NCI-H128 (cell line): ENCODE data around the gene ATXN1.
"Not testable (repeated sequence)": the region's sequence is repeated elsewhere in the genome, so short reads cannot be mapped to it uniquely, and the experiment has no call there.

Experiments
- DNase-seq: peaks from one replicate; lab custom pipeline; 2025; ENCODE audit not compliant: unreplicated experiment; lab: John Stamatoyannopoulos, UW

The ATXN1 gene

GRCh38 chr6:16725145-16725864 is 36.0 kb downstream of the ATXN1 start:
- no peak for DNase-seq

GRCh38 chr6:16723826-16724225 is 37.4 kb downstream of the ATXN1 start:
- DNase-seq = no peak

GRCh38 chr6:16723402-16723801 is 37.9 kb downstream of the ATXN1 start:
- no peak for DNase-seq

- no peak for DNase-seq
Observed at GRCh38 chr6:16722630-16723029, 38.6 kb downstream of the ATXN1 start.

DNA sequence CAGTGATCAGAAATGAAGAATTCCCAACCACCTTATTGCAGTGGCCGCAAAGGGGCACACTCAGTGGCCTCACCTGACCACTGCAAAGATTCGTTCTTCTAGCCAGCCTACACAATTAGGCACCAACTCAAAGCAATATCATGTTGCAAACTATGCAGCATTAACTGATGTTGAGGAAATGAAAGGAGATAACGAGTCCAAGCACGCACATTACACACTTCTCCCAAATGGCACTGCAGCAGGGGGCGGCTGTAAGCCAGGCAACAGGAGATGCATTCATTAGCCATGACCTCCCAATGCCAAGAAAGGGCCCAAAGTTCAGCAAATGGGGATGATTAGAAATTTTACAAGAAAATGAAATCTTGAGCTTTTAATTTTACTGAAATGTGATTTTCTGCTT is 39.3 kb downstream of the ATXN1 start:
- DNase-seq = no peak

DNA sequence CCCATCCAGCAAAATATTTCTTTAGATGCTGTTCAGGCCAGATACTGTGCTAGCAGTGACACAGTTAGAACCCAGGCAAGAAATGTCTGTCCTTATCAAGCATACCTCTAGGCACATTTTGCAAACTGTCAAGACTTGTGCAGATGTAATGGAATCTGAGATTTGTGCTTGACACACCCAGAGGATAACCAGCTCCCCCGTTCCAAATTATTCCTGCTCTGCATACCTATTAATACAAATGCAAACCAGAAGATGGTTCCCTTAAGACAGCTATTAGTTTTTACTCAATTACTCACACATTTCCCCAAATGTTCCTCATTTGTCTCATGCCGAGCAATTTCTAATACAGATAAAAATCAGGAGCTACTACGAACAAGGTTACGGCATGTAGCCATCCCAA is 40.4 kb downstream of the ATXN1 start:
- no peak for DNase-seq

DNA sequence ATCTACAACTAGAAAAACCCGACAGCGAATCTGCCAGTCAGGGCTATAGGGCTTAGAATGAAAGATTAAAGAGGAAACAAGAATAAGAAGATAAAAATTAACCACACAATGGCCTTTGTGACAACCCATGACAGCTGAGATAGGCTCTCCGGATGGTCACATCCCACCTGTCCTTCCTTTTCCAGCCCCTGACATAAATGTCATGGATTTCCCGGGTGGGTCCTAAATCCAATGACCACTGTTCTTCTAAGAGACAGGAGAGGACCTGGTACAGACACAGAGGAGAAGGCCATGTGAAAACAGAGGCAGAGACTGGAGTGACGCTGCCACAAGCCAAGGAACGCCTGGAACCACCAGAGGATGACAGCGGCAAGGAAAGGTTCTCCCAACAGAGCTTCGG is 41.8 kb downstream of the ATXN1 start:
- DNase-seq = no peak

DNA sequence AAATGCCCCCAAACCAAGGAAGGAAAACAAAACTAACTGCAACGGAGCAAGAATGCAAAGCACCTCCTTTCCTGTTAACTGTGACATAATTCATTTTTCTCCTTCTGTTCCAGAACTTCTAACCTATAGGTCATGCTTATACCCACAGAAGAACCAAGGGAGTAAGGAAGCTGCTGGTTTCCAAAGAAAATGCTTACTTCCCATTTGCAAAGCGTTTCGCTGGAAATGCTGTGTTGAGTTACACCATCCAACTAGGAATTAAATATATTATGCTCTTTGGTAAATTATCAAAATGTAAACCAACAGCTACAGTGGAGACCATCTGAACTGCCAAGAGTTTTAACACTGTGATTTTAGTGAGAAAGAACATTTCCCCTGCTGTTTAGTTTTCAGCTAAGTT is 42.9 kb downstream of the ATXN1 start:
- DNase-seq = no peak

- no peak for DNase-seq
Observed at GRCh38 chr6:16717275-16717942, 43.9 kb downstream of the ATXN1 start.

- DNase-seq = no peak
Observed at GRCh38 chr6:16716321-16716858, 44.9 kb downstream of the ATXN1 start.

DNA sequence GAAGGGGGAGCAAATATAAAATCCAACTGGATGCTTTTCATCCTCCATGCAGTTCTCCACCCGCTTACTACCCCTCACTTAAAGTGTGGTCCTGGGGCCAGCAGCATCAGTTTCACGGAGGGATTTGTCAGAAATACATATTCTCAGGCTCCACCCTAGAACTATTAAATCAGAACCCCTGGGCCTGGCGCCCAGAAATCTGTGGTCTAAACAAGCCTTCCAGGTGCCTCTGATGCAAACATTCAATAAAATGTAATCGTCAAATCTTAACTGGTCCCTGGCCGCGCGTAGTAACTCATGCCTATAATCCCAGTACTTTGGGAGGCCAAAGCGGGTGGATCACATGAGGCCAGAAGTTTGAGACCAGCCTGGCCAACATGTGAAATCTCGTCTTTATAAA is 47.7 kb downstream of the ATXN1 start:
- DNase-seq = no peak

GRCh38 chr6:16712931-16713484 is 48.3 kb downstream of the ATXN1 start:
- DNase-seq = no peak

- DNase-seq = no peak
Observed at GRCh38 chr6:16712255-16712930, 48.9 kb downstream of the ATXN1 start.

DNA sequence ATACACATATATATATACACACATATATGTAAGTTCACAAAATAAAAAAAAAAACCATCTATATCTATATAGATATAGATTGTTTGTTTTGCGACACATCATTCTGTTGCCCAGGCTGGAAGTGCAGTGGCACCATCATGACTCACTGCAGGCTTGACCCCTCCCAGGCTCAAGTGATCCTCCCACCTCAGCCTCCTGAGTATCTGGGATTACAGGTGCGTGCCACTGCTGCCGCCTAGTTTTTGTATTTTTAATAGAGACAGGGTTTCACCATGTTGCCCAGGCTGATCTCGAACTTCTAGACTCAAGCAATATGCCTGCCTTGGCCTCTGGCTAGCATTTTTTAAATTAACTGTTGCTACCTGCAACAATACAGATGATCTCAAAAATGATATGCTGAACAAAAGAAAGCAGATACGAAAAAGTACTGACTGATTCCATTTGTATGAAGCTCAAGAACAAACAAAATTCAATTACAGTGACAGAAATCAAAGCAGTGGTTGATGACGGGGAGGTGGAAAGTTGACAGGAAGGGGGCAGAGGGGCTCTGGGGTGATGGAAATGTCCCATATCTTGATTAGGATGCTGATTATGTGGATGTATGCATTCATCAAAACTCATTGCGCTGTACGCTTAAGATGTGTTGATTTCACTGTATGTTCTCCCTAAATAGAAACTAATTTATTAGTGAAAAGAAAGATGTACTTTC is 49.6 kb downstream of the ATXN1 start:
- DNase-seq = no peak

- DNase-seq = no peak
Observed at GRCh38 chr6:16706911-16707783, 54.1 kb downstream of the ATXN1 start.

- DNase-seq = not testable (repeated sequence)
Observed at GRCh38 chr6:16706491-16706890, 54.8 kb downstream of the ATXN1 start.

GRCh38 chr6:16706029-16706428 is 55.2 kb downstream of the ATXN1 start:
- no peak for DNase-seq

GRCh38 chr6:16705081-16705993 is 55.9 kb downstream of the ATXN1 start:
- DNase-seq = no peak
